Gastroesophageal sphincter (tissue), 3 donors: ENCODE data around the gene MAZ.

Experiments
- EP300 ChIP-seq: sonication (generic); formaldehyde crosslinking; IDR thresholded peaks from one replicate; pipeline ENCODE4 v1.6.1; 2017; ENCODE audit warnings: antibody characterized with exemption, mild to moderate bottlenecking
- POLR2A ChIP-seq, 2 donors: fragments of 450-650 bp; IDR thresholded peaks; one replicate each; pipeline ENCODE4 v1.6.1; 2017; ENCODE audit warnings: antibody characterized with exemption in 2 of 2, mild to moderate bottlenecking in 2 of 2, moderate library complexity in 1 of 2
- TF ChIP-seq, protein P1 (sequence below), 4 experiments: fragments of 200-600 bp in 2 of 4; fragments of 450-650 bp in 2 of 4; sonication (generic) in 1 of 4; IDR thresholded peaks; one replicate each; pipeline ENCODE4 v1.5.1; 2017 to 2019; ENCODE audit warnings: antibody characterized with exemption in 4 of 4, mild to moderate bottlenecking in 2 of 4, moderate library complexity in 2 of 4

DNA sequence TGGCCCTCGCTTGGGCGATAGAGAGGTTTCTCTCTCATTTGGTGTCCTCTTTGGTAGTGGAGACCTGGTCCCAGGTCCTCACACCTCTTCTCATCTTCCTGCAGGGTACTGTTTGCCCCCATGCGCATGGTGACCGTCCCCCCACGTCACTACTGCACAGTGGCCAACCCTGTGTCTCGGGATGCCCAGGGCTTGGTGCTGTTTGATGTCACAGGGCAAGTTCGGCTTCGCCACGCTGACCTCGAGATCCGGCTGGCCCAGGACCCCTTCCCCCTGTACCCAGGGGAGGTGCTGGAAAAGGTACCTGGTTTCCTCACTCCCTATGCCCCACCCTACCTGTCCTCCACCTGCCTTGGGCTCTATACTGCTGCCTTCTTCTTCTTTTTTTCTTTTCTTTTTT is 24.4 kb downstream of the MAZ start:
- TF ChIP-seq, protein P1, sequence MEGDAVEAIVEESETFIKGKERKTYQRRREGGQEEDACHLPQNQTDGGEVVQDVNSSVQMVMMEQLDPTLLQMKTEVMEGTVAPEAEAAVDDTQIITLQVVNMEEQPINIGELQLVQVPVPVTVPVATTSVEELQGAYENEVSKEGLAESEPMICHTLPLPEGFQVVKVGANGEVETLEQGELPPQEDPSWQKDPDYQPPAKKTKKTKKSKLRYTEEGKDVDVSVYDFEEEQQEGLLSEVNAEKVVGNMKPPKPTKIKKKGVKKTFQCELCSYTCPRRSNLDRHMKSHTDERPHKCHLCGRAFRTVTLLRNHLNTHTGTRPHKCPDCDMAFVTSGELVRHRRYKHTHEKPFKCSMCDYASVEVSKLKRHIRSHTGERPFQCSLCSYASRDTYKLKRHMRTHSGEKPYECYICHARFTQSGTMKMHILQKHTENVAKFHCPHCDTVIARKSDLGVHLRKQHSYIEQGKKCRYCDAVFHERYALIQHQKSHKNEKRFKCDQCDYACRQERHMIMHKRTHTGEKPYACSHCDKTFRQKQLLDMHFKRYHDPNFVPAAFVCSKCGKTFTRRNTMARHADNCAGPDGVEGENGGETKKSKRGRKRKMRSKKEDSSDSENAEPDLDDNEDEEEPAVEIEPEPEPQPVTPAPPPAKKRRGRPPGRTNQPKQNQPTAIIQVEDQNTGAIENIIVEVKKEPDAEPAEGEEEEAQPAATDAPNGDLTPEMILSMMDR (IDR thresholded peaks at IDR 0.05), result no peak
- TF ChIP-seq POLR2A (IDR thresholded peaks at IDR 0.05) (no peak), EP300 (no peak)
